ENCODE data around the gene CITED4. TPM values are rescaled to one million over a fixed set of nuclear protein-coding genes. Genes with fewer than 3 reads are reported as not detected.

CITED4 gene
- total RNA-seq, 2 donors from 2014 or later = 53.5 to 55.9 TPM

- no peak overlapping the region for H3K27ac ChIP-seq
- ATAC-seq (ENCODE audit: insufficient number of reproducible peaks, low FRiP score, low read depth) = no peak
- DNase-seq (ENCODE audit: low spot score) = no peak
Observed at GRCh38 chr1:40844079-40844478, 18.1 kb downstream of the CITED4 start.

DNA sequence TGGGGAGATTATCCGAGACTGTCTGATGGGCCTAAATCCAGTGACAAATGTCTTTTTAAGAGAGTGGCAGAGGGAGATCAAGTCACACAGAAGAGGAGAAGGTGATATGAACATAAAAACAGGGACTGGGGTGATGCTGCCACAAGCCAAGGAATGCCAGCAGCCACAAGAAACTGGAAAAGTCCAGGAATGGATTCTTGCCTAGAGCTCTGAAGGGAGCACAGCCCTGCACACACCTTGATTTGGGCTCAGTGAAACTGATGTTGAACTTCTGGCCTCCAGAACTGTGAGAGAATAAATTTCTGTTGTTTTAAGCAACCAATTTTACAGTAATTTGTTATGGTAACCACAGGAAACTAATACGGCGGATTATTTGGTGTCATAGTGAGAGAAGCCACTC is 19.5 kb downstream of the CITED4 start:
- no peaks in the 10 kb centered on the region for H3K27me3 ChIP-seq (replicated peaks; ENCODE audit: insufficient read depth)
- no peak overlapping the region for H3K4me3 ChIP-seq
- H3K27ac ChIP-seq = no peak overlapping the region
- H3K9me3 ChIP-seq = no peaks in the 10 kb centered on the region
- H3K36me3 ChIP-seq = peaks cover 4% of the 10 kb centered on the region
- ATAC-seq (ENCODE audit: insufficient number of reproducible peaks, low FRiP score, low read depth) (no peak), DNase-seq (ENCODE audit: low spot score) (no peak)
- TF ChIP-seq CTCF (IDR thresholded peaks at IDR 0.05) = no peak
- peaks cover 0 to 10% of the 10 kb centered on the region in 2 donors for H3K4me1 ChIP-seq (ENCODE audit: control insufficient read depth in 1 of 2, low read depth in 2 of 2)

More at GRCh38 chr1:40844079-40844478, 18.1 kb downstream of the CITED4 start:
- Histone ChIP-seq H3K4me1 (ENCODE audit: control insufficient read depth in 1 of 2, low read depth in 2 of 2) (peaks cover 0 to 16% of the 10 kb centered on the region in 2 donors), H3K36me3 (peaks cover under 1% of the 10 kb centered on the region), H3K27me3 (replicated peaks; ENCODE audit: insufficient read depth) (no peaks in the 10 kb centered on the region), H3K9me3 (no peaks in the 10 kb centered on the region), H3K4me3 (no peak overlapping the region)
- no peak for TF ChIP-seq CTCF (IDR thresholded peaks at IDR 0.05)

DNA sequence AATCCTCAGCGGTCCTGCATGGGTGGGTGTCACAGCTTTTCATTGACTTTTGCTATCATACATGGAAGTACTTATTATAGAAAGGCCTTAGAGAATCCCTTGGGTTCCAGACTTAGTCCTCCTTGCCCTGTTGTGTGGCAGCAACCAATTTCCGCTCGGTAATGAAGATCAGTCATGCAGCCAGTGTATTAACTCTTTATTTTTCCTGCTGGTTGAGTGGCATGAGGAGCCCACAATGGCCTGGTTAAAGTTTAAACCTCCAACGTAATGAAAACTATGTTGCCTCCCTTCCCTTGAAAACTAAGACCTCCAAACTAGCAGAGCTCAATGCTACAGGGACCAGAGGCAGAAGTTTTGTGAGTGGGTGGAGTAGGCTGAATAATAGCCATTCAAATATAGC is 20.0 kb downstream of the CITED4 start:
- DNase-seq (ENCODE audit: low spot score) (no peak), ATAC-seq (ENCODE audit: insufficient number of reproducible peaks, low FRiP score, low read depth) (no peak)
- no peaks in the 10 kb centered on the region for H3K9me3 ChIP-seq
- H3K4me1 ChIP-seq (ENCODE audit: control insufficient read depth in 1 of 2, low read depth in 2 of 2) = peaks cover 0 to 10% of the 10 kb centered on the region in 2 donors
- H3K36me3 ChIP-seq = peaks cover 4% of the 10 kb centered on the region
- TF ChIP-seq CTCF (IDR thresholded peaks at IDR 0.05) = no peak
- no peak overlapping the region for H3K4me3 ChIP-seq
- H3K27ac ChIP-seq = no peak overlapping the region
- H3K27me3 ChIP-seq (replicated peaks; ENCODE audit: insufficient read depth) = no peaks in the 10 kb centered on the region

DNA sequence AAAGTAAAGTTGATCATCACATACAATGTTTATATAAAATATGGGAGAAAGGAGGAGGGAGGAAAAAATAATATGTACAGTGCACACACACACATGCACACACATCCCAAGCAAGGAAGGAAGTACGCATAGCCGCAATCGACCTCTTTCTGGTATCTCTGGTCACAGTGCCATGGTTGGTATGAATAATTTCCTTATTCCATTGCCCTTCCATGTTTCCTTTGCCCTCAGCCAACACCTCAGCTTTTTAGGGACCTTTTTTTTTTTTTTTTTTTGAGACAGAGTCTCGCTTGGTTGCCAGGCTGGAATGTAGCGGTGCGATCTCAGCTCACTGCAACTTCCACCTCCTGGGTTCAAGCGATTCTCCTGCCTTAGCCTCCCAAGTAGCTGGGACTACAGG is 20.6 kb downstream of the CITED4 start:
- no peak overlapping the region for H3K4me3 ChIP-seq
- no peaks in the 10 kb centered on the region for H3K27me3 ChIP-seq (replicated peaks; ENCODE audit: insufficient read depth)
- peaks cover 0 to 10% of the 10 kb centered on the region in 2 donors for H3K4me1 ChIP-seq (ENCODE audit: control insufficient read depth in 1 of 2, low read depth in 2 of 2)
- H3K9me3 ChIP-seq = no peaks in the 10 kb centered on the region
- H3K36me3 ChIP-seq = peaks cover 4% of the 10 kb centered on the region
- TF ChIP-seq CTCF (IDR thresholded peaks at IDR 0.05) = no peak
- no peak for DNase-seq (ENCODE audit: low spot score)
- H3K27ac ChIP-seq = no peak overlapping the region
- ATAC-seq (ENCODE audit: insufficient number of reproducible peaks, low FRiP score, low read depth) = no peak

DNA sequence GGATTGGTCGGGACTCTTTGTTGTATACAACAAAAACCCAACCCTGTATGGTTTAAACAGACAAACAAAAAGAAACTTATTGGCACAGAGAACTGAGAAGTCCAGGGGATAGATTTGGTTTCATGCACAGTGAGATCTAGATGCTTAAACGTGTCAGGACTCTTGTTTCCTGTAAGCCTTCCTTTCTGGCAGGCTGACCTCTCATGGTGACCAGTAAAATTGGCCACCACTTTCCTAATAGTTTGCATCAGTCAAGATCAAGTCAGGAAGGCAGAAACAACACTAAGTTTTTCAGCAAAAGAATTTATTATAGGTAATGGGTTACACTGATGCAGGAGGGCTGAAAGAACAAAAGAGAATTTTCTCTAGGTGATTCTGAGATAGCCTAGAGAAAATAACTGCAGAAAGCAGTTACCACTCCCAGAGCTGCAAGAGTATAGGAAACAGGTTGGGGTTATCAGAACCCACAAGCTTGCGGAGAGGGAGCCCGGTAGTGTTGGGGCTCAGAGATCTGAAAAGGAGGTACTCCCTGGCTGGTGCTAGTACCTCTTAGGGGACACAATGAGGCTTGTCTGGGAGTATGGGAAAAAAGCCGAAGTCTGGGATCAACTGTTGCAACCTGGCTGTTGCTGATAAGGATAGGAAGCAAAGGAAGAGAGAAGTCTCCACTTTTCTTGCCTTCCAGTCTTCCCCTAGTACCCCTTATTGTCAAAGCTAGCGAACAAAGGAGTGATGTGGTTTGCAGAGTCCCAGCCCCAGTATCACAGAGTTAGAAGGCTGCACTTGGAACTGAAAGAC is 21.4 kb downstream of the CITED4 start:
- ATAC-seq (ENCODE audit: insufficient number of reproducible peaks, low FRiP score, low read depth) (no peak), DNase-seq (ENCODE audit: low spot score) (no peak)
- H3K4me1 ChIP-seq (ENCODE audit: control insufficient read depth in 1 of 2, low read depth in 2 of 2) = peaks cover 0 to 10% of the 10 kb centered on the region in 2 donors
- no peaks in the 10 kb centered on the region for H3K27me3 ChIP-seq (replicated peaks; ENCODE audit: insufficient read depth)
- H3K36me3 ChIP-seq = peaks cover 4% of the 10 kb centered on the region
- H3K27ac ChIP-seq = no peak overlapping the region
- no peaks in the 10 kb centered on the region for H3K9me3 ChIP-seq
- no peak for TF ChIP-seq CTCF (IDR thresholded peaks at IDR 0.05)
- no peak overlapping the region for H3K4me3 ChIP-seq

Data from thoracic aorta (tissue), 2 donors.